Astrocyte (in vitro differentiated cells and primary cell): ENCODE measurements around the gene PPP6R3. TPM values are rescaled to one million over a fixed set of nuclear protein-coding genes. Genes with fewer than 3 reads are reported as not detected.
"Not testable (repeated sequence)": the region's sequence is repeated elsewhere in the genome, so short reads cannot be mapped to it uniquely, and the experiment has no call there.

Experiments
- DNase-seq: peaks from one replicate; pipeline ENCODE4 v3.0.0-alpha.2; 2010; ENCODE audit warnings: low read depth
- FAIRE-seq: peaks from 2 replicates; lab custom pipeline; 2011; peaks lifted over from hg19 to GRCh38; lab: Jason Lieb, UNC
- H2AFZ ChIP-seq: 2 replicates; pipeline ENCODE4 v1.6.0; 2012; ENCODE audit warnings: low read depth, low read length, inconsistent platforms
- H3K27ac ChIP-seq: 2 replicates; pipeline ENCODE4 v1.5.1; 2011; ENCODE audit warnings: low read depth, low read length, inconsistent platforms
- H3K27me3 ChIP-seq: 2 replicates; pipeline ENCODE4 v1.6.0; 2011; ENCODE audit warnings: low read length, inconsistent platforms; ENCODE audit not compliant: insufficient read depth
- H3K36me3 ChIP-seq: 2 replicates; pipeline ENCODE4 v1.5.1; 2011; ENCODE audit warnings: low read length, inconsistent platforms; ENCODE audit not compliant: insufficient read depth
- H3K4me1 ChIP-seq: 2 replicates; pipeline ENCODE4 v1.5.1; 2011; ENCODE audit warnings: low read length, inconsistent platforms; ENCODE audit not compliant: insufficient read depth
- H3K4me2 ChIP-seq: 2 replicates; pipeline ENCODE4 v1.6.0; 2012; ENCODE audit warnings: low read length, inconsistent platforms
- H3K4me3 ChIP-seq: 2 replicates; pipeline ENCODE4 v1.5.1; 2011; ENCODE audit warnings: low read depth, mild to moderate bottlenecking, low read length, inconsistent platforms; ENCODE audit not compliant: insufficient read depth
- H3K79me2 ChIP-seq: 2 replicates; pipeline ENCODE4 v1.6.0; 2012; ENCODE audit warnings: mild to moderate bottlenecking, low read length, inconsistent platforms; ENCODE audit not compliant: insufficient read depth
- H3K9ac ChIP-seq: 2 replicates; pipeline ENCODE4 v1.6.0; 2012; ENCODE audit warnings: mild to moderate bottlenecking, low read length, inconsistent platforms
- H3K9me3 ChIP-seq: 2 replicates; pipeline ENCODE4 v1.5.1; 2012; ENCODE audit warnings: low read depth, mild to moderate bottlenecking, low read length, inconsistent platforms; ENCODE audit not compliant: insufficient read depth
- H4K20me1 ChIP-seq: 2 replicates; pipeline ENCODE4 v1.6.0; 2012; ENCODE audit warnings: low read length, inconsistent platforms; ENCODE audit not compliant: insufficient read depth
- H3K27ac Mint-ChIP-seq: one replicate; pipeline ENCODE4 v1.8.0; 2021; ENCODE audit warnings: mild to moderate bottlenecking, mixed read lengths; ENCODE audit not compliant: unreplicated experiment
- H3K27me3 Mint-ChIP-seq: one replicate; pipeline ENCODE4 v1.8.0; 2021; ENCODE audit warnings: low read depth, mixed read lengths; ENCODE audit not compliant: unreplicated experiment
- H3K36me3 Mint-ChIP-seq: one replicate; pipeline ENCODE4 v1.8.0; 2021; ENCODE audit warnings: low read depth, mixed read lengths; ENCODE audit not compliant: unreplicated experiment
- H3K4me1 Mint-ChIP-seq: one replicate; pipeline ENCODE4 v1.8.0; 2021; ENCODE audit warnings: low read depth, mixed read lengths; ENCODE audit not compliant: unreplicated experiment
- H3K4me3 Mint-ChIP-seq: one replicate; pipeline ENCODE4 v1.8.0; 2021; ENCODE audit warnings: mild to moderate bottlenecking, moderate library complexity, mixed read lengths; ENCODE audit not compliant: unreplicated experiment
- H3K9me3 Mint-ChIP-seq: one replicate; pipeline ENCODE4 v1.8.0; 2021; ENCODE audit warnings: mild to moderate bottlenecking, mixed read lengths; ENCODE audit not compliant: unreplicated experiment
- EZH2 ChIP-seq: IDR thresholded peaks from 2 replicates; pipeline ENCODE4 v1.6.1; 2012; ENCODE audit warnings: mild to moderate bottlenecking, low read length, inconsistent platforms; ENCODE audit not compliant: insufficient read depth
- total RNA-seq: library from RNA; stranded (reverse); gene quantifications from 2 replicates; pipeline ENCODE4 v1.2.1, GENCODE V29; 2021
- TF ChIP-seq, protein P1 (sequence below): IDR thresholded peaks from 2 replicates; pipeline ENCODE4 v1.5.1; 2011; ENCODE audit warnings: low read depth, mild to moderate bottlenecking, inconsistent platforms, low read length, moderate library complexity; ENCODE audit not compliant: insufficient read depth

The PPP6R3 gene
- total RNA-seq, 1 donor from 2014 or later, result 97.8 TPM

DNA sequence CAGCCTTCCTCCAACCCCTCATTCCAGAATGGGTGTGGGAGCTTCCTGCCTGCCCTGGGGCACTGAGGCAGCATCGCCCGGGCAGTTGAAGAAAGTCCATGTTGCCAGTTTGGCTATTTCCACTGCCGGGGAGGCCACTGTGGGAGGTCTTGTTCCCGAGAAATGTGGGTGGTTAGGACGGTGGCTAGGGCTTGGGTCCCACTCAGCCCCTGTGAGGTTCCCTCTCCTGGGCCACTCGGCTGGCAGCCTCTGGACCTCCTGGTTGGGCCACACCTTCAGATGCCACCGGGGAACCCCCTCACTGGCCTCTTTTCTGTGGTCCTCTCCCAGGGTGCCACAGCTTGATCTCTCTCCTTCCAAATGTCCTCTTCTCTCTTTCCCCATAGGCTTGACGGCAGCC, 5.1 kb upstream of the PPP6R3 start:
- Mint-ChIP-seq H3K27me3 (peaks cover 2% of the 10 kb centered on the region), H3K9me3 (no peaks in the 10 kb centered on the region), H3K27ac (no peak overlapping the region), H3K36me3 (no peaks in the 10 kb centered on the region), H3K4me3 (no peak overlapping the region), H3K4me1 (no peaks in the 10 kb centered on the region)
- Histone ChIP-seq H4K20me1 (no peaks in the 10 kb centered on the region), H3K27me3 (no peaks in the 10 kb centered on the region), H3K4me3 (no peak overlapping the region), H3K9me3 (no peaks in the 10 kb centered on the region), H3K27ac (no peak overlapping the region), H3K79me2 (no peaks in the 10 kb centered on the region), H2AFZ (no peak overlapping the region), H3K4me1 (no peaks in the 10 kb centered on the region), H3K4me2 (no peak overlapping the region), H3K9ac (no peak overlapping the region), H3K36me3 (no peaks in the 10 kb centered on the region)
- FAIRE-seq, result no peak
- no peak for TF ChIP-seq EZH2
- TF ChIP-seq, protein P1, sequence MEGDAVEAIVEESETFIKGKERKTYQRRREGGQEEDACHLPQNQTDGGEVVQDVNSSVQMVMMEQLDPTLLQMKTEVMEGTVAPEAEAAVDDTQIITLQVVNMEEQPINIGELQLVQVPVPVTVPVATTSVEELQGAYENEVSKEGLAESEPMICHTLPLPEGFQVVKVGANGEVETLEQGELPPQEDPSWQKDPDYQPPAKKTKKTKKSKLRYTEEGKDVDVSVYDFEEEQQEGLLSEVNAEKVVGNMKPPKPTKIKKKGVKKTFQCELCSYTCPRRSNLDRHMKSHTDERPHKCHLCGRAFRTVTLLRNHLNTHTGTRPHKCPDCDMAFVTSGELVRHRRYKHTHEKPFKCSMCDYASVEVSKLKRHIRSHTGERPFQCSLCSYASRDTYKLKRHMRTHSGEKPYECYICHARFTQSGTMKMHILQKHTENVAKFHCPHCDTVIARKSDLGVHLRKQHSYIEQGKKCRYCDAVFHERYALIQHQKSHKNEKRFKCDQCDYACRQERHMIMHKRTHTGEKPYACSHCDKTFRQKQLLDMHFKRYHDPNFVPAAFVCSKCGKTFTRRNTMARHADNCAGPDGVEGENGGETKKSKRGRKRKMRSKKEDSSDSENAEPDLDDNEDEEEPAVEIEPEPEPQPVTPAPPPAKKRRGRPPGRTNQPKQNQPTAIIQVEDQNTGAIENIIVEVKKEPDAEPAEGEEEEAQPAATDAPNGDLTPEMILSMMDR, result no peak
- DNase-seq, result no peak

DNA sequence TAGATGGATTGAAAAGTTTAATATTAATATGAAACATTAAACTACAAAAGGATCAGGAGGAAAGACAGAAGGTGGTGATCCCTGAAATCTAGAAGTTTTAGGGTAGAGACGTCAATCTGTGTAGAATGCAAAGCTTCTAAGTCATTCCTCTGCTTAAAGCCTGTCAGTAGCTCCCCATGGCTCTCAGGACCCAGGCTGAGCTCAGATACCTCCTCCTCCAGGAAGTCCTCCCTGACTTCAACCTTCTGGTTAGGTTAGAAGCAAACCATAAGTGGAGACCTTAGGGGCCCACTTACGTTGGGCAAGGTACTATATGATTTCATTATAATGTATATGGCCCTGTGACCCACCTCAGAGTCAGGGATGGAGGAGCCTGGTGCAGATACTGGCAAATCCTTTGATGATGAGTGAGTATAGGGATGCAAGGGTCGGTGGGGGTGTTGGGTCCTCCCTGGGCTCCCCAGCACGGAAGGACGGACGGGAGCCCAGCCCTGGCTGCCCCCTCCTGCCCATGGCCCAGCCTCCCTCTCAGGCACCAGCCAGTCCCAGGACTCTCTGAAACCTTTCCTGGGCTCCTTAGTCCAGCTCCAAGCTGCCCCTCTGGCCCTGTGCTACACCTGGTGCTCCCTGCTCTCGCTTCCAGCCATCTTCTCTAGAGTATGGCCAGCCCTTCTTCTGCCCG, 3.2 kb upstream of the PPP6R3 start:
- DNase-seq (no peak), FAIRE-seq (no peak)
- H3K4me1 Mint-ChIP-seq, result peaks cover under 1% of the 10 kb centered on the region
- no peak for TF ChIP-seq EZH2
- TF ChIP-seq, protein P1, result no peak
- Histone ChIP-seq H4K20me1 (peaks cover 13% of the 10 kb centered on the region), H3K9me3 (no peaks in the 10 kb centered on the region), H3K4me1 (peaks cover 8% of the 10 kb centered on the region), H3K79me2 (peaks cover 18% of the 10 kb centered on the region), H3K27ac (no peak overlapping the region), H3K9ac (no peak overlapping the region), H3K4me3 (no peak overlapping the region), H3K27me3 (no peaks in the 10 kb centered on the region), H3K4me2 (no peak overlapping the region), H2AFZ (no peak overlapping the region), H3K36me3 (no peaks in the 10 kb centered on the region)
- no peaks in the 10 kb centered on the region for H3K9me3 Mint-ChIP-seq
- peaks cover 2% of the 10 kb centered on the region for H3K27me3 Mint-ChIP-seq
- no peaks in the 10 kb centered on the region for H3K36me3 Mint-ChIP-seq
- H3K27ac Mint-ChIP-seq, result no peak overlapping the region
- H3K4me3 Mint-ChIP-seq, result no peak overlapping the region

DNA sequence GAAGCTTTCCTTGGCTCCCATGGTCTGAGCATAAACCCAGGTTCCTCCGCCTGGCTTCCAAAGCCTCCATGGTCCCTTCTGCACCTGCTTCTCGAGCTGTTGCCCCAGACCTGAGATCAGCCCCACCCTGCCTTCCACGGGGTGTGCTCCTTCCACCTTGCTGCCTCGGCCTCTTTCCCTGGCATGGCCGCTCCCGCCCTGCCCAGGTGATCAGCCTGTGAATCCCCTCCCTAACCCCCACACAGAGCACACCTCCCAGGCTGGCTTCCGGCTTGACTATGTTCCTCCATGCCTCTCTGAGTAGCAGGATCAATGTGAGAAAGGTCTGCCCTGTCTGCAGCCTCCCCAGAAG, 2.7 kb upstream of the PPP6R3 start:
- Mint-ChIP-seq H3K4me3 (no peak overlapping the region), H3K4me1 (peaks cover 5% of the 10 kb centered on the region), H3K36me3 (no peaks in the 10 kb centered on the region), H3K27me3 (peaks cover 2% of the 10 kb centered on the region), H3K27ac (no peak overlapping the region), H3K9me3 (no peaks in the 10 kb centered on the region)
- TF ChIP-seq, protein P1, result no peak
- TF ChIP-seq EZH2, result no peak
- H3K9ac ChIP-seq, result no peak overlapping the region
- H2AFZ ChIP-seq, result no peak overlapping the region
- H3K79me2 ChIP-seq, result peaks cover 23% of the 10 kb centered on the region
- DNase-seq (no peak), FAIRE-seq (no peak)
- H3K9me3 ChIP-seq, result no peaks in the 10 kb centered on the region
- peaks cover 19% of the 10 kb centered on the region for H4K20me1 ChIP-seq
- no peak overlapping the region for H3K4me2 ChIP-seq
- H3K36me3 ChIP-seq, result no peaks in the 10 kb centered on the region
- H3K4me3 ChIP-seq, result no peak overlapping the region
- peaks cover 12% of the 10 kb centered on the region for H3K4me1 ChIP-seq
- no peak overlapping the region for H3K27ac ChIP-seq
- no peaks in the 10 kb centered on the region for H3K27me3 ChIP-seq

- Histone ChIP-seq H4K20me1 (peaks cover 23% of the 10 kb centered on the region), H3K79me2 (peaks cover 28% of the 10 kb centered on the region), H3K4me1 (peaks cover 17% of the 10 kb centered on the region)
- not testable (repeated sequence) for H3K27ac ChIP-seq, H3K9ac ChIP-seq, H3K9me3 ChIP-seq, H3K9me3 Mint-ChIP-seq, H3K4me3 Mint-ChIP-seq, DNase-seq, FAIRE-seq, H3K27me3 ChIP-seq, H3K27ac Mint-ChIP-seq, H3K4me2 ChIP-seq, H3K4me3 ChIP-seq, H3K27me3 Mint-ChIP-seq, H2AFZ ChIP-seq, H3K4me1 Mint-ChIP-seq, H3K36me3 Mint-ChIP-seq, H3K36me3 ChIP-seq
Measured at GRCh38 chr11:68458340-68458739, 2.2 kb upstream of the PPP6R3 start.
